ENCODE data around the gene SH3PXD2A.

Gene SH3PXD2A, protein sequence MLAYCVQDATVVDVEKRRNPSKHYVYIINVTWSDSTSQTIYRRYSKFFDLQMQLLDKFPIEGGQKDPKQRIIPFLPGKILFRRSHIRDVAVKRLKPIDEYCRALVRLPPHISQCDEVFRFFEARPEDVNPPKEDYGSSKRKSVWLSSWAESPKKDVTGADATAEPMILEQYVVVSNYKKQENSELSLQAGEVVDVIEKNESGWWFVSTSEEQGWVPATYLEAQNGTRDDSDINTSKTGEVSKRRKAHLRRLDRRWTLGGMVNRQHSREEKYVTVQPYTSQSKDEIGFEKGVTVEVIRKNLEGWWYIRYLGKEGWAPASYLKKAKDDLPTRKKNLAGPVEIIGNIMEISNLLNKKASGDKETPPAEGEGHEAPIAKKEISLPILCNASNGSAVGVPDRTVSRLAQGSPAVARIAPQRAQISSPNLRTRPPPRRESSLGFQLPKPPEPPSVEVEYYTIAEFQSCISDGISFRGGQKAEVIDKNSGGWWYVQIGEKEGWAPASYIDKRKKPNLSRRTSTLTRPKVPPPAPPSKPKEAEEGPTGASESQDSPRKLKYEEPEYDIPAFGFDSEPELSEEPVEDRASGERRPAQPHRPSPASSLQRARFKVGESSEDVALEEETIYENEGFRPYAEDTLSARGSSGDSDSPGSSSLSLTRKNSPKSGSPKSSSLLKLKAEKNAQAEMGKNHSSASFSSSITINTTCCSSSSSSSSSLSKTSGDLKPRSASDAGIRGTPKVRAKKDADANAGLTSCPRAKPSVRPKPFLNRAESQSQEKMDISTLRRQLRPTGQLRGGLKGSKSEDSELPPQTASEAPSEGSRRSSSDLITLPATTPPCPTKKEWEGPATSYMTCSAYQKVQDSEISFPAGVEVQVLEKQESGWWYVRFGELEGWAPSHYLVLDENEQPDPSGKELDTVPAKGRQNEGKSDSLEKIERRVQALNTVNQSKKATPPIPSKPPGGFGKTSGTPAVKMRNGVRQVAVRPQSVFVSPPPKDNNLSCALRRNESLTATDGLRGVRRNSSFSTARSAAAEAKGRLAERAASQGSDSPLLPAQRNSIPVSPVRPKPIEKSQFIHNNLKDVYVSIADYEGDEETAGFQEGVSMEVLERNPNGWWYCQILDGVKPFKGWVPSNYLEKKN

DNA sequence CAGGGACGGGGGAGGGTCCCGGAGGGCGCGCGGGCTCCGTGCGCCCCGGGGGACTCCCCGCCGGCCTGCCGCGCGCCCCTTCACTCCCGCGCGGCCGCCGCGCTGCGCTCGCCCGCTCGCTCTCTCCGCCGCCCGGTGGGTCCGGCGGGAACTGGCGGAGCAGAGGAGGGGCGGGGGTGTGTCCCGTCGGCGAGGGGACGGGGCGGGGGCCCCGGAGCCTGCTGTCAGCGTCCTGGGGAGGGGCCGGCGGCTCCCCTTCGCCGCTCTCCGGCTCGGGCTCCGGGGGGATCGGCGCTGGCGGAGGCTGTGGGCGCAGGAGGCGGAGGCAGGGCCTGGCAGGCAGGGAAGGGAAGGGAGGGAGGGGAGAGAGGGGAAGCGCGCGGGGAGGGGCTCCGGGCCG is at the start of gene SH3PXD2A:
SH3PXD2A (minus strand) TSS at position 153 of the 400 bp plus-strand sequence. CDS start 310 bp downstream, outside the sequence.
- peak within 1 kb of the TSS; percentile 65 to 74 for H3K4me3 ChIP-seq (replicated peaks in 1 of 2; ENCODE audit: low read depth in 2 of 2, low read length in 2 of 2)
- DNase-seq (ENCODE audit: low read depth in 2 of 2), result peak in 1 of 2 donors; percentile 33
- TF ChIP-seq, protein P1, sequence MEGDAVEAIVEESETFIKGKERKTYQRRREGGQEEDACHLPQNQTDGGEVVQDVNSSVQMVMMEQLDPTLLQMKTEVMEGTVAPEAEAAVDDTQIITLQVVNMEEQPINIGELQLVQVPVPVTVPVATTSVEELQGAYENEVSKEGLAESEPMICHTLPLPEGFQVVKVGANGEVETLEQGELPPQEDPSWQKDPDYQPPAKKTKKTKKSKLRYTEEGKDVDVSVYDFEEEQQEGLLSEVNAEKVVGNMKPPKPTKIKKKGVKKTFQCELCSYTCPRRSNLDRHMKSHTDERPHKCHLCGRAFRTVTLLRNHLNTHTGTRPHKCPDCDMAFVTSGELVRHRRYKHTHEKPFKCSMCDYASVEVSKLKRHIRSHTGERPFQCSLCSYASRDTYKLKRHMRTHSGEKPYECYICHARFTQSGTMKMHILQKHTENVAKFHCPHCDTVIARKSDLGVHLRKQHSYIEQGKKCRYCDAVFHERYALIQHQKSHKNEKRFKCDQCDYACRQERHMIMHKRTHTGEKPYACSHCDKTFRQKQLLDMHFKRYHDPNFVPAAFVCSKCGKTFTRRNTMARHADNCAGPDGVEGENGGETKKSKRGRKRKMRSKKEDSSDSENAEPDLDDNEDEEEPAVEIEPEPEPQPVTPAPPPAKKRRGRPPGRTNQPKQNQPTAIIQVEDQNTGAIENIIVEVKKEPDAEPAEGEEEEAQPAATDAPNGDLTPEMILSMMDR (IDR thresholded peaks at IDR 0.05; ENCODE audit: low read depth, low read length), result peak; percentile 0

DNA sequence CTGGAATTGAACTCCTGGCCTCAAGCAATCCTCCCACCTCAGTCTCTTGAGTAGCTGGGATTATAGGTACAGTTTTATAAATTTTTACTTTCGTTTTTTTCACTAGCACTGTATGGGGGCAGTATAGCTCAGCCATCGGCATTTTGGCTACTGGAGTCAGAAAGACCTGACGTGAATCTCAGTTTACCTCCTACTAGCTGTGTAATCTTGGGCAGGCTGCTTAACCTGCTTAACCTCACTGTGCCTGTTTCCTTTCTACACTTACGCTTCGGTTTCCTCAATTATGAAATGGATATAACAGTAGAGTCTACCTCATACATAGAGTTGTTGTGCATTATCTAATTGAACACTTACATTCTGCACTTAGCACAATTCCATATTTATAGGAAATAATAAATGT is 45.9 kb upstream of the SH3PXD2A start:
- DNase-seq (ENCODE audit: low read depth in 2 of 2), result no peak
- TF ChIP-seq, protein P1 (IDR thresholded peaks at IDR 0.05; ENCODE audit: low read depth, low read length), result no peak

DNA sequence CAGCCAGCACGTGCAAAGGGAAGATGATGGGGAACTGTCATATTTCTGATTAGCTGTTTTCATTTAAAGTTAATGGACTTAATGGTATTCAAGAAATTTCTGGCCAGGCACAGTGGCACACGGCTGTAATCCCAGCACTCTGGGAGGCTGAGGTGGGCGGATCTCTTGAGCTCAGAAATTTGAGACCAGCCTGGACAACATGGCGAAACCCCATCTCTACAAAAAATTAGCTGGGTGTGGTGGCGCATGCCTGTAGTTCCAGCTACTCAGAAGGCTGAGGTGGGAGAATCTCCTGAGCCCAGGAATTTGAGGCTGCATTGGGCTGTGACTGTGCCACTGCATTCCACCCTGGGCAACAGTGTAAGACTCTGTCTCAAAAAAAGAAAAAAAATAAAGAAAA is 43.9 kb upstream of the SH3PXD2A start:
- DNase-seq (ENCODE audit: low read depth in 2 of 2), result no peak
- TF ChIP-seq, protein P1 (IDR thresholded peaks at IDR 0.05; ENCODE audit: low read depth, low read length), result no peak
- H3K4me3 ChIP-seq (replicated peaks in 1 of 2; ENCODE audit: low read depth in 2 of 2, low read length in 2 of 2), result no peak overlapping the region

More for the DNA sequence above, 45.9 kb upstream of the SH3PXD2A start:
- H3K4me3 ChIP-seq (replicated peaks in 1 of 2; ENCODE audit: low read depth in 2 of 2, low read length in 2 of 2), result no peak overlapping the region

- H3K4me3 ChIP-seq (replicated peaks in 1 of 2; ENCODE audit: low read depth in 2 of 2, low read length in 2 of 2), result no peak overlapping the region
- TF ChIP-seq, protein P1 (IDR thresholded peaks at IDR 0.05; ENCODE audit: low read depth, low read length), result no peak
- no peak for DNase-seq (ENCODE audit: low read depth in 2 of 2)
Observed at GRCh38 chr10:103897241-103897774, 41.9 kb upstream of the SH3PXD2A start.

DNA sequence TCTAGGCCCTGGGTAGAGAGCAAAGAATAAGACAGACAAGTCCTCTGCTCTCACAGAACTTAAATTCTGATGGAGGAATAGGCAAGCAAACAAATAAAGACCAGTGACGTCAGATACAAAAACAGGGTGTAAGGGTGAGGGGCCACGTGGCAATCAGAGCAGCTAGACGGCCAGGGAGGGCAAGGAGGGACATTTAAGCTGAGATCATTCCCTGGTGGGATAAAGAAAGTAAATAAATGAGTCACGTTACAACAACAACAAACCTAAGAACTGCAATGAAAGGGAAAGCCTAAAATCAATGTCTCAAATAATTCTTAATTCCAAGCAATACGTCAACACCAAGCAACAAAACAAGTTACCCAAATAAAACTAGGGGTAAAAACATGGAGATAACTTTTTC is 40.8 kb upstream of the SH3PXD2A start:
- no peak overlapping the region for H3K4me3 ChIP-seq (replicated peaks in 1 of 2; ENCODE audit: low read depth in 2 of 2, low read length in 2 of 2)
- TF ChIP-seq, protein P1 (IDR thresholded peaks at IDR 0.05; ENCODE audit: low read depth, low read length), result no peak
- peak in 1 of 2 donors; percentile 80 for DNase-seq (ENCODE audit: low read depth in 2 of 2)

All from cardiac fibroblast (primary cell).